GM12878 (cell line): ENCODE results near the gene GPR17. TPM values are rescaled to one million over a fixed set of nuclear protein-coding genes. Genes with fewer than 3 reads are reported as not detected.

Source experiments
- SREBF1 ChIP-seq: IDR thresholded peaks from 2 replicates; pipeline ENCODE4 v1.6.1; 2012; ENCODE audit warnings: mild to moderate bottlenecking, low read length
- polyA plus RNA-seq, 11 experiments: library from polyadenylated mRNA; depleted of rRNA in 4 of 11; unstranded in 6 of 11; stranded (reverse) in 5 of 11; fragments of >200 nt; fragmentation: Nextera tagmentation in 4 of 11; fragmentation: Illumina TruSeq in 1 of 11; extraction: Ambion mirVana in 4 of 11; extraction: Trizol in 1 of 11; gene quantifications; 1 replicate in 1 of 11; 2 replicates in 10 of 11; pipeline versions ENCODE4 v1.2.1 to v1.2.3, GENCODE V29; 2011 to 2016; ENCODE audit warnings: inconsistent platforms in 2 of 11, missing spikeins in 2 of 11, low read depth in 1 of 11
- total RNA-seq, 4 experiments: library from RNA; depleted of rRNA in 3 of 4; stranded (reverse); fragments of >200 nt in 3 of 4; fragmentation: Illumina TruSeq in 1 of 4; extraction: Trizol in 1 of 4; gene quantifications; 2 replicates each; pipeline versions ENCODE4 v1.2.1 to v1.2.3, GENCODE V29; 2013 to 2021
- TF ChIP-seq, protein P1 (sequence below): fragments of 450-650 bp; IDR thresholded peaks from 2 replicates; pipeline ENCODE4 v1.6.1; 2017; ENCODE audit warnings: mild to moderate bottlenecking
- TF ChIP-seq, protein P2 (sequence below): fragments of 450-650 bp; IDR thresholded peaks from 2 replicates; pipeline ENCODE4 v1.6.1; 2018; ENCODE audit warnings: mild to moderate bottlenecking, low read depth, moderate library complexity; ENCODE audit not compliant: partially characterized antibody

Gene GPR17
- total and polyA plus RNA-seq, 10 of the 15 experiments (the other 5 are each of a cell fraction or from before 2014, with no cell fraction given): not detected

DNA sequence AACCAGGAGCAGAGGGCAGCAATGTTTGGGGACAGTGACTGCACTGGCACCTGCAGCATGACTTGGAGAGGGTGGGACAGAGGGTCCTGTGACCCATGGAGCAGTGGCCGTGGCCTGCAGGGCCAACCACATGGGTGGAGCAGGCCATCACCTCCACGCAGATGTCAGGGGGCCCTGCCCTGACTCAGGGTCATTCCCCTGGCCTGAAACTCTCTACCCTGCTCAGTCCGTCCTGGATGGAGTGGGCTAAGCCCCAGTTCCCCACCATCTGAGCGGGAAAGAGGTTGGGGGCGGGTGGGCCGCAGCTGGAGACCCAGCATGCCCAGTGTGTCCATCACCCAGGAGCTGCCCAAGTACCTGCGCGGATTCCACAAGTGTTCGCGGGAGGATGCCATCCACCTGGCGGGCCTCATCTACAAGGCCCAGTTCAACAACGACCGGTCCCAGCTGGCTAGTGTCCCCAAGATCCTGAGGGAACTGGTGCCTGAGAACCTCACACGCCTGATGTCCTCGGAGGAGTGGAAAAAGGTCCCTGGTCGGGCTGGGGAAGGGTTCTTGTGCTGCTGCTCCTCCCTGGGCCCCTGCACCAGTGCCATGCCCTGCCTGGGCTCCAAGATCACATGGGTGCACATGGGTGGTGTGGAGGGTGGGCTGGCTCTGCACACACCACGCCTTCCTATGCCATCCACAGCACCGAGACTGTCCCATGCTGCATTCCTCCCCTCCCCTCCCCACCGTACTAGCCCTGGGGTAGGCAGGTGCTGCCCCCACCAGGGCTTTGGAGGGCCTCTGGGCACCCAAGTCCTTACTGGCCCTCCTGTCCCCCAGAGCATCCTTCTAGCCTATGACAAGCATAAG lies 10.3 kb upstream of the GPR17 start (continued):
- TF ChIP-seq, protein P1, sequence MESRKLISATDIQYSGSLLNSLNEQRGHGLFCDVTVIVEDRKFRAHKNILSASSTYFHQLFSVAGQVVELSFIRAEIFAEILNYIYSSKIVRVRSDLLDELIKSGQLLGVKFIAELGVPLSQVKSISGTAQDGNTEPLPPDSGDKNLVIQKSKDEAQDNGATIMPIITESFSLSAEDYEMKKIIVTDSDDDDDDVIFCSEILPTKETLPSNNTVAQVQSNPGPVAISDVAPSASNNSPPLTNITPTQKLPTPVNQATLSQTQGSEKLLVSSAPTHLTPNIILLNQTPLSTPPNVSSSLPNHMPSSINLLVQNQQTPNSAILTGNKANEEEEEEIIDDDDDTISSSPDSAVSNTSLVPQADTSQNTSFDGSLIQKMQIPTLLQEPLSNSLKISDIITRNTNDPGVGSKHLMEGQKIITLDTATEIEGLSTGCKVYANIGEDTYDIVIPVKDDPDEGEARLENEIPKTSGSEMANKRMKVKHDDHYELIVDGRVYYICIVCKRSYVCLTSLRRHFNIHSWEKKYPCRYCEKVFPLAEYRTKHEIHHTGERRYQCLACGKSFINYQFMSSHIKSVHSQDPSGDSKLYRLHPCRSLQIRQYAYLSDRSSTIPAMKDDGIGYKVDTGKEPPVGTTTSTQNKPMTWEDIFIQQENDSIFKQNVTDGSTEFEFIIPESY: no peak
- TF ChIP-seq, protein P2, sequence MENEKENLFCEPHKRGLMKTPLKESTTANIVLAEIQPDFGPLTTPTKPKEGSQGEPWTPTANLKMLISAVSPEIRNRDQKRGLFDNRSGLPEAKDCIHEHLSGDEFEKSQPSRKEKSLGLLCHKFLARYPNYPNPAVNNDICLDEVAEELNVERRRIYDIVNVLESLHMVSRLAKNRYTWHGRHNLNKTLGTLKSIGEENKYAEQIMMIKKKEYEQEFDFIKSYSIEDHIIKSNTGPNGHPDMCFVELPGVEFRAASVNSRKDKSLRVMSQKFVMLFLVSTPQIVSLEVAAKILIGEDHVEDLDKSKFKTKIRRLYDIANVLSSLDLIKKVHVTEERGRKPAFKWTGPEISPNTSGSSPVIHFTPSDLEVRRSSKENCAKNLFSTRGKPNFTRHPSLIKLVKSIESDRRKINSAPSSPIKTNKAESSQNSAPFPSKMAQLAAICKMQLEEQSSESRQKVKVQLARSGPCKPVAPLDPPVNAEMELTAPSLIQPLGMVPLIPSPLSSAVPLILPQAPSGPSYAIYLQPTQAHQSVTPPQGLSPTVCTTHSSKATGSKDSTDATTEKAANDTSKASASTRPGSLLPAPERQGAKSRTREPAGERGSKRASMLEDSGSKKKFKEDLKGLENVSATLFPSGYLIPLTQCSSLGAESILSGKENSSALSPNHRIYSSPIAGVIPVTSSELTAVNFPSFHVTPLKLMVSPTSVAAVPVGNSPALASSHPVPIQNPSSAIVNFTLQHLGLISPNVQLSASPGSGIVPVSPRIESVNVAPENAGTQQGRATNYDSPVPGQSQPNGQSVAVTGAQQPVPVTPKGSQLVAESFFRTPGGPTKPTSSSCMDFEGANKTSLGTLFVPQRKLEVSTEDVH: no peak
- no peak for TF ChIP-seq SREBF1
